ENCODE data around the gene PDP2.

PDP2 gene

DNA sequence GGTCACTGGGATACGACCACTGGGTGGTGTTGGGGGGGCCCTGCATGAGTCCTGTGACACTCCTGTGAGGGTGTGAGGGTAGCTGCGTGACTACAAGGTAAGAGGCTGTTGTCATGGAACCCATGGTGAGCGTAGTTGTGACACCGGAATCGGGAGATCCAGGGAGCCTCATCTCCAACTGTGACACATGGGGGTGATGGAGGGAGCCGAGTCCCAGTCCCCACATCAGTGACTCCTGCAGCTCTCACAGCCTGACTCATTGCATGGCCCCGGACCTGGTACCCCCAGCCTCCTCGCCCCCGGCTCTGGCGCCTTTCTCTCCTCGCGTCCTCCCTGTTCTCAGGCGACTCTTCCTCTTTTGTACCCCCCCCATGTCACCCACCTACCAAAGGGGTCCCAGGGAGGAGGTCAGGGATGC lies 24.1 kb downstream of the PDP2 start:
- no peak for DNase-seq (ENCODE audit: low spot score)

DNA sequence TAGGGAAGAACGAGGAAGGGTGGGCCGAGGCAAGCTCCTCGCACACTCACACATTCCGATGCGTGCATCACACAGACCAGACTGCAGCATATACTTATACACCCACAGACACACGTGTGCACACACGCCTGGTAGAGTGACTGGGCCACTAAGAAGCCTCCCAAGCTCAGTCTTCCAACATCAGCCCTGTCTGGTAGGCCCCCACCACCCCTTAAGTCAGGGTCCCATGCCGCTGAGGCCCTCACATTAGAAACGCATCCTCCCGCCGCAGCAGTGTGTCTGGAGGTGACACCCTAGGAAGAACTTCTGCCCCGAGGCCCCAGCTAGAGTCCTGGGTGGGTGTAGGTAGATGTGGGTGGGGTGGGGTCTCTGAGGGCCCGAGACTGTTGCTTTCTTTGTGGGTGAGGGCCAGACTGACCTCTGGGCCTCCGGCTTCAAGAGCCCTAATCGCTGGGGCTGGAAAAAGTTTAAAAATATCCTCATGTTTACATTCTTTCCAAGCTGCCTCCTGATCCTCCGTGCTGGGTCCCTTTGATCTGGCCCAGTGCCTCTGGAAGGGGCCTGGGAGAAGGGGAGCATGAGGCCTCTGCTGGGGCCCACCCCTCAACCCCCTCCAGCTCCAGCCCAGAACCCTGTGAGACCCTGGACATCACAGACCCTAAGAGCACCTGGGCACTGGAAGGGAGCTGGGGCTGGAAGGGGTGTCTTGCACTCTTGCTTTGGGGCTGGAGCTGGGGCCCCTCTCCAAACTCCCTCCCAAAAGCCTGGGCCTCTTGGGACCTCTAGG lies 24.7 kb downstream of the PDP2 start:
- DNase-seq (ENCODE audit: low spot score), result no peak

DNA sequence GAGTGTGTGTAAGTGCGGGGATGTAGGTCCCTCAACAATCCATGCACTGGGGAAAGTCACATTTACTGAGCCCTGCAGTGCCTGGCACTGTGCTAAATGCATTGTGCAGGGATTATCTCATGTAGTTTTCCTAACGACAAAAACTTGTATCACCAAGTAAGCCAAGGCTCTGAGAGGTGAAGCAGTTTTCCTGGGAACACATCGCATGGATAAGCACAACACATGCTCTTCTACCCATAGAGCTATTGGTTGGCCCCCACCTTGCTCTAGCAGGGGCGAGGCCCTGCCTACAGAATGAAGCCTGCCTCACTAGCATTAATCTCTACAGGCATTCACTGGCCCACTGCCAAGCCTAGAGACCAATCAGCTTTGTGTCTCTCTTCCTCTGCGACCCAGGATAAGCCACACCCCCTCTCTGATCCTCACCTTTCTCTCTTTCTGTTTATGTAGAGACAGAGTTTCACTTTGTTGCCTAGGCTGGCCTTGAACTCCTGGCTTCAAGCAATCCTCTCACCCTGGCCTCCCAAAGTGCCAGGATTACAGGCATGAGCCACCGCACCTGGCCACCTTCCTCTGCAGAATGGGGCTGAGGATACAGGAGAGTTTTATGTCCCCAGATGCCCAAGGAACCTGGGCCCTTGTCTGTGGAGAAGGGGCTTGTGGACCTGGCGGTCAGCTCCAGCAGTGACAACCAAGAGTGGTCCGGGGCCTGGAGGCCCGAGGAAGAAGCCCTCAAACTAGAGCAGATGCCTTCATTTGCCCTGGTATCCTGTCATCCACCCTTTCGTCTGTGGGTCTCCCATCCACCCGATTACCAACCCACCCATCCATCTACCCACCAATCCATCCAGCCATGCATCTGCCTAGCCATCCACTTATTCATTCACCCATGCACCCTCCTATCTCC lies 25.6 kb downstream of the PDP2 start:
- no peak for DNase-seq (ENCODE audit: low spot score)

DNA sequence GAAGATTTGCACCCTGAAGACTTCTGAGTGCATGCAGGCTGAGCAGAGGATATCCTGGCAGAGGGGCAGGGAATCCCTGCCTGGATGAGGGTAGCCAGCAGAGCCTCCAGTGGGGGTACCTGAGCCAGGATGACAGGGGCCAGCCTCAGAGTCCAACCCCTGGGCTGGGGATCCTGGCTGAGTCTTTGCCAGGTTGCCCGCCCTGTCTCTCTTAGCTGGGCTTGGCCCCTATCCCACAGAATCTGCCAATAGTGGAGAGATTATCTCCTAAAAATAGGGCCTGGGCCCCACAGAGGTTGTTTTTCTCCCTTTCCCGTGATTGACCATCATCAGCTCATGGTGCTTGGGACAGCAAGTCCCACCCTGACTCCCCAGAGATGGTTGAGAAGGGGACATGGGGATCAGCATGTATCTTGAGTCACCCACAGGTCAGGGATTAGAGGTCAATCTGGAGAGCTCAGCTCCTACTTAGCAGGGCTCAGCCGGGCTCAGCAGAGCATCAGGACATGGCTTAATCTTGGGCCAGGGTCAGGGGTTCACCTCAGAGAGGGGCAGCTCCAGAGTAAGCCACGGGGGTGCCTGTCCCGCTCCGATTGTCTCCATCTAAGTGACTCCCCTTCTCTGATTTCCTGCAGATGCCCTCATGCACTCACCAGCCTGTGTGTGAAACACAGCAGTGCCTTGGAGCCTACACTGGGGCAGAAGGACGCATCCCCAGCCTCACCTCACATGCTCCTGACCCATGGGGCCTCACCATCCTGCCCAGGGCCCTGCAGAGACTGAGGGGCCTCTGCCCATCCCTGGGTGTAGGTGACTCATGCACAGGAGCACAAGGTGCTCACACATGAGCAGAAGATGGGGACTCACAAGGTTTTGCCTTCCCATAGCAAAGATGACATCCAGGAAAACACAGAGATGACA lies 26.9 kb downstream of the PDP2 start:
- no peak for DNase-seq (ENCODE audit: low spot score)

DNA sequence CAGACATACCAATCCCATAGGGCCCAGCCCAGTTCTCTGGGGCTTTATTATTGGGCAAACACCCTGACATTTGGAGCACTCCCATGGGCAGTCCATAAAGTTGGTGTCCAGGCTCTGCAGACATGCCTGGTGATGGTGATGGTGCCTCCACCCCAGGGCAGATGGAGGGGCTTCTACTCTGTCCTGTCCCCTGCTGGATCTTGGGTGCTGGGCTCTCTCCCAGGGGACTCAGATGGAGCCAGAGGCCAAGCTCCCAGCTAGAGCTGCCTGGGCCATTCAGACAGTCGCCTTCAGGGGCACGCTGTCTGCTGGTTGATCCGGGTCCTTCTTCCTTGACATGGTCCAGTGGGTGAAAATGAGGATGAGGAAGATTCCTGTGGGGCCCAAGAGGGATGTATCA lies 27.8 kb downstream of the PDP2 start:
- no peak for DNase-seq (ENCODE audit: low spot score)

DNA sequence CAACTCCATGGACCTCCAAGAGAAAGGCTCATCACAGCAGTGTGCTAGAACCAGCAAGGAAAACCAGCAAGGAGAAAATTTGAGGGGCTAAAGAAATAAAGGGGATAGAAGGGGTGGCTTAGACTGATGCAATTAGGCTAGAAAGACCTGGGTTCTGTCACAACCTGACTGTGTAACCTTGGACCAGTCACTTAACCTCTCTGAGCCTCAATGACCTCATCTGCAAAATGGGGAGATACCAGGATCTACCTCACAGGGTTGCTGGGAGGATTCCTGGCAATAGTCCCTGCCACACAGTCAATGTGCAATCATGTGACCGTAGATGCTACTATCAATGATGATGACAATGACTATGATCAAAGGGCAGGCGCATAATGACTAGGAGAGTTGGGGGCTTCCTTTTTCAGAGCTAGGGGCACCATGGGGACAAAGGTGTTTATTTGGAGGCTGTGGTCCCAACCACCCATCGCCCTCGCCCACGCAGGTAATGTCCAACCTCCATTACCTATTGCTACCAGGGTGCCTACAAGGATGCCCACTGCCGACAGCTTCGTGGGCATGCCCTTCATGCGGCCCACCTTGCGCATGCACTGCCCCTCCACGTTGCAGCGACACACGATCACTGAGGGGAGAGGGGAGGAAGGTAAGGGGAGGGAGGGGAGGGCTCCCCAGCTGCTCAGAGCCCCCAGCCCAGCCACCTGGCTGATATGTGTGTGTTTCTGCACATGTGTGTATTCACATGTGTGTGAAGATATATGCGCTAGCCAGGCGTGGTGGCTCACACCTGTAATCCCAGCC lies 28.6 kb downstream of the PDP2 start:
- no peak for DNase-seq (ENCODE audit: low spot score)

DNA sequence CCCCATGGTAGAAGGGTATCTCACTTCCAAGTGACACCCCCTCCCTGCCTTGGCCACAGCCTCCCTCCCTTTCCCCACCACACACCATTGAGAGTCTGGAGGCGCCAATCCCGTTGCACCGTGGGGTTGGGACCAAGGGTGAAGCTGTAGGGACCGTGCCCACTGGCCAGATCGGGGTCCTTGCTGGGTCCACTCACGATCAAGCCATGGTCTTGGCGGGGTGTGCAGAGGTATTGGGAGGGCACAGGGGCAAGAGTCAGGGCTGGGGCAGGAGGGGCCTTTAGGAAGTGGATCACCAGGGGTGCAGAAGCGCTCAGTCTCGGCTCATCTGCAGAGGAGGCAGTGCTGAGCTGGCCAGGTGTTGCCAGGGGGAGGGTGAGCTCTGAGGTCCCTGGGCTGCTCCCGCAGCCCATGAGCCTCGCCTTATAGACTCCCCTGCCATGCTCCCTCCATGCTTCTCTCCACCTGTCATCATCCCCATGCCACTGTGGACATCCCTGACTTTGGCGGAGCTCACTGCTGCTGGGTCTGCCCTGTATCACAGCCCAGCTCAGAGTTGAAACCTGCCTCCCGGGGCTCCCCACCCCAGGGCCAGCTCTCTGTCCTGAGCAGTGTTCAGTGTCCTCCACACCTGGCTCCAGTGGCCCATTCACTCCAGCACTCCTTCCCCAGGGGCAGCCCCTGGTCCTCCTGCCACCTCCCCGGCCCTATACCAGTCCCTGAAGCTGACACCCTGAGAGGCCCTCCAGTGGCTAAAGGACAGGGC lies 30.0 kb downstream of the PDP2 start:
- no peak for DNase-seq (ENCODE audit: low spot score)

DNA sequence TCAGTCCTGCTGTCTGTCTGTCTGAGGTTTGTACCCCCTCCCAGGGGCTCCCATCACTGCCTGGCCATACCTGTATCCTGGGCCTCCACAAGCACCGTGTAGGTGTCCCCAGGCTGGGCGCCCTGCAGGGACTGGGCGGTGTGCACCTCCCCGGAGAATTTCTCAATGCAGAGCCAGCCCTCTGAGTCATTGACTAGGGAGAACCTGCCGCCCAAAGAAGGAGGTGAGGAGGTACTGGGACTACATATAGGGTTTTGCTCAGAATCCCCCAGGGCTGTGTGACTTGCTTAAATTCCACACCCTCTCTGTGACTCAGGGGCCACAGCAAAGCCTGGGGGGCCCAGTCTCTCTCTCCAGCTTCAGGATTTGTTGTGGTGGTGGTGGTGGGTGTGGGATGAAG lies 30.8 kb downstream of the PDP2 start:
- no peak for DNase-seq (ENCODE audit: low spot score)

DNA sequence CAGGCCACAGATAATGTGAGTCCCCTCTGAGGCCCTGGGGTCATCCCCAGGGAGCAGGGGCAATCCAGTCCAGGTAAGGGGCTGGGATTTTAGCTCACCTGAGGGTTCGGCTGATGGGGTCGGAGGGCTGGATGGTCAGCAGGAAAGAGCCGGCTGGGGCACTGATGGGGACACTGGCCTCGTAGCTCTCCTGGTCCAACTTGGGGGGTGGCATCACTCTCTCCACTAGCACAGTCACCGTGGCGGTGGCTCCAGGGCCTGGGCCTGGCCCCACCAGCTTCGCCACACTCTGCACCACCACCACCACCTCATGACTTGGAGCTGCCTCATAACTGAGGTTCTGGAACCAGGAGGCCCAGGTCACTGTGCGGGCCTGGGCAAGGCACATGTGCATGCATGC lies 31.5 kb downstream of the PDP2 start:
- no peak for DNase-seq (ENCODE audit: low spot score)

DNA sequence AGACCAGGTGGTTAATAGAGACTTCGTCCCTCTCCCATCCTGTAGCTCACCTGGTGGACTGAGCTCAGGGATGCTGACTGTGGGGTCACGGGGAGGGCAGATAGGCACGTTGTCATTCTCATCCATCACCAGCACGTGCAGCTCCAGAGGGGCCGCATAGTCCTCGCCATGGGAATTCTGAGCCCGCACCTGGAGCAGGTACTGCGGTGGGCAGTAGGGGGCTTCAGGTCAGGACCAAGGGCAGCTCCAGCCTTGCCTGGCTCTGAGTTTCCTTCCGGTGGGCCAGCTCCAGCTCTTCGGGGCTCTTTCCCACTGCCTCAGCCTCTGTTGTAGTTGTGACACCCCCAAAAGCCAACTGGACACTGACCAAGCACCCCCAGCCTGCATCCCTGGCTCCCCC lies 32.8 kb downstream of the PDP2 start:
- DNase-seq (ENCODE audit: low spot score), result no peak

DNA sequence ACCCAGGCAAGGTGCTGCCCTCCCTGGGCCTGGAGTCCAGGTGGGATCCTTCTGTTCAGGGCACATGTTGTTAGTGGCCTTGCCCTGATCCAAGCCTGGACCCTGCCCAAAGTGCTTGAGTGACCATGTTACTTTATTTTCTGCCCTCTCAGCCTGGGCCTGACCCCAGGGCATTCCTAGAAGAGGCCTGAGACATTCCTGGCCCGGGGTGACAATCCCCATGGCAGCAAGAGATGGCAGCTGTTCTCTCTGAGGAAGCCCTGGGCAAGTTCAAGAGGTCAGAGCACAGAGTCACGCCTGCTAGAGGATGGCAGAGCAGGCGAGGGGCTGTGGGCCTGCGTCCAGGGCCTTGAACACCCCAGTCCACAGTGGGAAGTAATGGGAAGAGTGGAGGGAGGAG lies 33.4 kb downstream of the PDP2 start:
- DNase-seq (ENCODE audit: low spot score), result no peak

DNA sequence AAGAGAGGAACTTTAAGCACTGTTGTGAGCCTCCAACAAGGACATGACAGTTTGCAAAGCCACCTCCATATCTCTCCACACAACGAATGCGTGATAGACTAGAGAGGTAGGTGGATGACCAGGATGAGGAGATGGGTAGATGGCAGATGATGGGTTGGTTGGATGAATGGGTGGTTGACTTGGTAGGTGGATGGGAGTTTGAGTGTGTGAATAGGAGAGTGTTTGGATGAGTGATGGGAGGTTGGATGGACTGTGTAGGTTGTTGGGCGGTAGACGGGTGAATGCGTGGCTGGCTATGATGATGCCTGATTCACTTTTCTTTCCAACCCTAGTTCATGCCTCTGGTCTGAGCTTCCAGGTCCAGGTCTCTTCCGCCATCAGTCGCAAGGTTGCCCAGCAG lies 34.2 kb downstream of the PDP2 start:
- DNase-seq (ENCODE audit: low spot score), result no peak

DNA sequence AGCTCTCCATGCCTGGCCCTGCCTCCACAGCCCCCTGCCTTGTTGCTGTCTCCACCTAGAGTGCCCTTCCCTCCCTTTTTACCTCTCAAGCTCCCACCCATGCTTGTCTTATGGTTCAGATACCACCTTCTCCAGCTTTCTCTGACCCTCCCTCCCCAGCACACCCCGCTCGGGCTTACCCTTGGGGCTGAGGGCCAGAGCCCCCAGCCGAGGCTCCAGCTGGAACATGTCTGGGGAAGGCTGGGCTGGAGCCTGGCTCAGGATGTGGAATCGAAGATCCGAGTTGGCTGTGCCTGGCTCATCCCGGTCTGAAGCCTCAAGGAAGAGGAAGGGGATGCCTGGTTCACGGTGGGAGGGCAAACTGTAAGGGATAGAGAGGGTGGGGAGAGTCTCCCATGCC lies 34.7 kb downstream of the PDP2 start:
- DNase-seq (ENCODE audit: low spot score), result no peak

DNA sequence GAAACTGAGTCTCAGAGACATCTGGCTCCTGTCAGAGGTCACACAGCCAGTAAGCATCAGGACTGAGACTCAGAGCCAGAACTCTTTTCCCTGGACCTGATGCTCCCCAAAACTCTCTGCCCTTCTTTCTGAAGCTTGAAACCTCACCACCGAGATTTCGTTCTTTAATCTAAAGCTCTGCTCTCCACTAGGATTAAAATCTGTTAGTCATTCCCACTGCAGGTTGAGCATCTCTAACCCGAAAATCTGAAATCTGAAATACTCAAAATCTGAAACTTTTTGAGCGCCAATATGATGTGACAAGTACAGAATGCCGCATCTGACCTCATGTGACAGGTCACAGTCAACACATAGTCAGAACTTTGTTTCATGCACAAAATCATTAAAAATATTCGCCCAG lies 36.2 kb downstream of the PDP2 start:
- no peak for DNase-seq (ENCODE audit: low spot score)

DNA sequence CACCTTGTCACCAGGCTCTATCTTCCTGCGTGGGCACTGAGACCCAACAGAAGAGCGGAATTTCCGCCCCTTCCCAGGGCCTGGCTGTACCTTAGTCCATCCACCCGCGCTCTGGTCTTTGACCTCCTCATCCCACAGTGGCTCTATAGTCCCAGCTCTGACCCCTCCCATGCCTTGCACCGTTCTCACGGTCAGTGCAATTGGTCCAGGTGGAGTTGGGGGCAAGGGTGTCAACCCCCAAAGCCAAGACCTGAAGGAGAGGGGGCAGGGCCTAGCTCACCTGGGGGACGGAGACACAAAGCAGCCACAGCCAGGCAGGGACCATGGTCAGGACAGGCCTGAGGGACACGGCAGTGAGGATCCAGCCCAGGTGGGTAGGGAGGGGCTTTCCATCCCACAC lies 37.4 kb downstream of the PDP2 start:
- DNase-seq (ENCODE audit: low spot score), result no peak

DNA sequence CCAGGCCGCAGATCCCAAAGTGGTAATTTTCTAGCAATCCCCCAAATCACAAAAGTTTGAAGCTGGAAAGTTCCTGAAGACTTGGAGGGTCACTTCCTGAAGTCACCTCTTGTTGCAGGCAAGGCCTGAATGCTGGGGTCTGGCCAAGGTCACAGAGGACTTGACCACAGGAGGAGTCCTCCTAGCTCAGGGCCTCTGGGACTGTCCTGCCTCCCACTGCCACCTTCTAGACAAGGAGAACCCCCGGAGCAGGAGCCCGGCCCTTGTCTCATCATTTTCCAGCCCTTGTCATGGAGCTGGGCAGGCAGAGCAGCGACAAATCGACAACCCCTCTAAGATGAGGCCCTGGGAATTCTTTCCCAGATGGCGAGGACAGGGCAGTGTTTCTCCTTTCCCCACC lies 38.0 kb downstream of the PDP2 start:
- no peak for DNase-seq (ENCODE audit: low spot score)

DNA sequence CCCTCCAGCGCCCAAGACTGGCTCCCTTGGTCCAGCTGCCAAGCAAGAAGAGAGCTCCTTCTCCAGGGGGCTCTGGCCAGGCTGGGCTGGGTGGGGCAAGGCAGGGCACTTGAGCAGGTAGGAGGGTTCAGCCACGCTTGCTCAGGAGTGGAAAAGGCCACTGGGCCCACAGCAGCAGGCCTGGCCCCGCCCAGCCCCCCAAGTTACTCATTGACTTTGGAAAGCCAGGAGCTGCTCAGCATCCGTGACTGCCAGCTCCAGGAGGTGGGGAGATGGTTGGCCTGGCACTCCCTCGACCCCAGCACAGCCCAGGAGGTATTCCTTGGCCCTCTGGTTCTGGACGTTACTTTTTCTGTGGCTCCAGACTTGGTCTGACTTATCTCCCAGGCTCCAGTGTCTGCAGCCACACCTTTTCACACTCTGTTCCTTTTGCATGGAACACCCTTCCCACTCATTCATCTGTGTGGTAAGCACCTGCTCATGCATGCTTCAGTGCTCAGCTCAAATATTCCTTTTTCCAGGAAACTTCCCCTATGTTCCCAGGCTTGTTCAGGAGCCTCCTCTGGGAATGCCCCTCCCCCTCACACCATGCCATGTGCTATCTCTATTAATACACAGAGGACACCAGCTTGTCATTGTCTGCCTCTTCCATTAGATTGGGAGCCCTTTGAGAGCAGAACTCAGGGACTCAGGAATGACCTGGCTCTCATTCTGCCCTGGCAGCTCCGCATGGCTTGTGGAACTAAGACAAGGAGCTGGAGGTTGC lies 38.7 kb downstream of the PDP2 start, which contains the start of gene CDH16:
CDH16 (minus strand) TSS at position 83 of the 766 bp plus-strand sequence. CDS start 820 bp downstream, outside the sequence.
- DNase-seq (ENCODE audit: low spot score), result no peak

DNA sequence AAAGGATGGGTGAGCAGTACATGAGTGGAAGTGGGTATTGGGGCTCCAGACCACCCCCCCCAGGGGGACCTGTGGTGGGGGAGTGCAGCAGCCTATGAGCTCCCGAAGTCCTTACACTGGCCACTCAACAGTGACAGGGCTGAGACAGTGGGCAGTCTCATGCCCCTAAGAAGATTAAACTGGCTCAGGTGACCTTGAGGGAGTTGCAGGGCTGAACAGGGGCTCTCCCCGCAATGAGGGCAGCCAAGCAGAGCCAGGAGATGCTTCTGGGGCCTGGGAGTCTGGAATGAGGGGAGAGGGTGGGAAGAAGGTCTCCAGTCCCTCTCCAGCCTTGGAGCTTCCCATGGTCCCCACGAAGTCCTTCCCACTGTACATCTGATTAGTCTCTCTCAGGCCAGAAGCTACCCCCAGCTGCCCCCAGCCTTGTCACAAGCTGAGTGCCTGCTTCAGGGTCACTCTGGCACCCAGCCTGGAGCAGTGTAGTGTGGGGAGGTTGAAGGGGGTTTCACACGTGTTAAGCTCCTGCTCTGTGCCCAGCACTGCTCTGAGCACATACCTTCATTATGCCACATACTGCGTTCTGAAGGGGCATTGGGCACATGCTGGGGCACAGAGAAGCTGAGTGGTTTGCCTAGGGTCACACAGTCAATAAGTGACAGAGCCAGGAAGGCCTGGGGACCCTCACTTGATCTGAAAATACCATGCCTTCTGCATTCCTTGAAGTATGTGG lies 39.4 kb downstream of the PDP2 start:
- no peak for DNase-seq (ENCODE audit: low spot score)

DNA sequence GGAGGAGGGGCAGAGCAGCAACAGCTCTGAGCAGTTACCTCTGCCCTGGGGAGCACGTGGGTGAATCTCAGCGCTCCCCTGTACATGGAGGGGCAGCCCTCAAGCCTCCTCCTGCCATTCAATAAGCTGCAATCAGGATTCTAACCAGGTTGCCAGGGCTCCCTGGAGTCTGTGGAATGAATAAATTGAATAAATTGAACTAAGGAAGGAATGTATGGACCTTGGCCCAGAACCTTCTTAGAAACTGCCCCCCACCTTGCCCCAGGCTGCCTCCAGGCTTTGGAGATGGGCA lies 39.9 kb downstream of the PDP2 start:
- DNase-seq (ENCODE audit: low spot score), result no peak

Data from kidney capillary endothelial cell (primary cell).